Measurements from ENCODE around the gene CNR2.

- TF ChIP-seq CTCF (IDR thresholded peaks at IDR 0.05): no peak
- TF ChIP-seq POLR2A (IDR thresholded peaks at IDR 0.05; ENCODE audit: low read length): no peak
- no peak for TF ChIP-seq MYC (IDR thresholded peaks at IDR 0.05; ENCODE audit: borderline replicate concordance, low read length)
- TF ChIP-seq REST (IDR thresholded peaks at IDR 0.05): no peak
- no peak for TF ChIP-seq RAD21 (conservative IDR thresholded peaks at IDR 0.05 in 1 of 2, IDR thresholded peaks at IDR 0.05 in 1 of 2)
- TF ChIP-seq FOSL2 (IDR thresholded peaks at IDR 0.05): no peak
- no peak for TF ChIP-seq FOSL2 (CRISPR knock-in tag; IDR thresholded peaks at IDR 0.05)
- TF ChIP-seq MAX (IDR thresholded peaks at IDR 0.05): no peak
- TF ChIP-seq HOXA7 (CRISPR knock-in tag; IDR thresholded peaks at IDR 0.05): no peak
Measured at GRCh38 chr1:23895082-23895481, 18.1 kb downstream of the CNR2 start.

All from A549 (cell line).